ENCODE measurements around the gene FNDC1.

- TF ChIP-seq CTCF (IDR thresholded peaks at IDR 0.05) (no peak), POLR2A (IDR thresholded peaks at IDR 0.05) (no peak)
These were observed 9.6 kb downstream of the FNDC1 start for GRCh38 chr6:159178847-159179246.
